ENCODE measurements around the gene IL10. TPM values are rescaled to one million over a fixed set of nuclear protein-coding genes. Genes with fewer than 3 reads are reported as not detected.
A peak's percentile ranks its signal among the peaks of the same experiment; 100 is the strongest.

IL10 gene
- total RNA-seq, 1 donor from 2014 or later, result not detected

DNA sequence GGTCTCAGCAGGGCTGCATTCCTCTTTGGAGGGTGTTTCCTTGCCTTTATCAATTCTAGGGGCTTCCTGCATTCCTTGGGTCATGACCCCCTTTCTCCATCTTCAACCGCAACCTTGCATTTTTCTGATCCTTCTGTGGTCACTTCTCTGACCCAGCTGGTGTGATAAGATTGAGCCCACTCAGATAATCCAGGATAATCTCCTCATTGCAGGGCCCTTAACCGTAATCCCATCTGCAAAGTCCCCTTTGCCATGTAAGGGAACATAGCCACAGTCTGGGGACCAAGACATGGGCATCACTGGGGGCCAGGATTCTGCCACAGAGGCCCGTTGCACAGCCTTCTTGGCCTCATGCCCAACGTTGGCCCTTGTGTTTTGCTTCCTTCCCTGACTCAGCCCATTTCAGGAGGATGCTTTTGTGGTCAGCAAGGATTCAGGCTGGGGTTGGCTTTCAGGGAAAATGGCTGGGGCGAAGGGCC is 36.7 kb downstream of the IL10 start:
- Mint-ChIP-seq H3K36me3 (ENCODE audit: unreplicated experiment) (peaks cover 12% of the 10 kb centered on the region), H3K4me1 (ENCODE audit: unreplicated experiment) (peaks cover 16% of the 10 kb centered on the region), H3K27ac (ENCODE audit: unreplicated experiment) (no peak overlapping the region), H3K4me3 (ENCODE audit: unreplicated experiment) (no peak overlapping the region), H3K9me3 (ENCODE audit: unreplicated experiment) (no peaks in the 10 kb centered on the region), H3K27me3 (ENCODE audit: unreplicated experiment) (no peaks in the 10 kb centered on the region)
- no peak for DNase-seq (ENCODE audit: extremely low spot score, unreplicated experiment)
- TF ChIP-seq, protein P1, sequence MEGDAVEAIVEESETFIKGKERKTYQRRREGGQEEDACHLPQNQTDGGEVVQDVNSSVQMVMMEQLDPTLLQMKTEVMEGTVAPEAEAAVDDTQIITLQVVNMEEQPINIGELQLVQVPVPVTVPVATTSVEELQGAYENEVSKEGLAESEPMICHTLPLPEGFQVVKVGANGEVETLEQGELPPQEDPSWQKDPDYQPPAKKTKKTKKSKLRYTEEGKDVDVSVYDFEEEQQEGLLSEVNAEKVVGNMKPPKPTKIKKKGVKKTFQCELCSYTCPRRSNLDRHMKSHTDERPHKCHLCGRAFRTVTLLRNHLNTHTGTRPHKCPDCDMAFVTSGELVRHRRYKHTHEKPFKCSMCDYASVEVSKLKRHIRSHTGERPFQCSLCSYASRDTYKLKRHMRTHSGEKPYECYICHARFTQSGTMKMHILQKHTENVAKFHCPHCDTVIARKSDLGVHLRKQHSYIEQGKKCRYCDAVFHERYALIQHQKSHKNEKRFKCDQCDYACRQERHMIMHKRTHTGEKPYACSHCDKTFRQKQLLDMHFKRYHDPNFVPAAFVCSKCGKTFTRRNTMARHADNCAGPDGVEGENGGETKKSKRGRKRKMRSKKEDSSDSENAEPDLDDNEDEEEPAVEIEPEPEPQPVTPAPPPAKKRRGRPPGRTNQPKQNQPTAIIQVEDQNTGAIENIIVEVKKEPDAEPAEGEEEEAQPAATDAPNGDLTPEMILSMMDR (IDR thresholded peaks at IDR 0.05), result no peak

DNA sequence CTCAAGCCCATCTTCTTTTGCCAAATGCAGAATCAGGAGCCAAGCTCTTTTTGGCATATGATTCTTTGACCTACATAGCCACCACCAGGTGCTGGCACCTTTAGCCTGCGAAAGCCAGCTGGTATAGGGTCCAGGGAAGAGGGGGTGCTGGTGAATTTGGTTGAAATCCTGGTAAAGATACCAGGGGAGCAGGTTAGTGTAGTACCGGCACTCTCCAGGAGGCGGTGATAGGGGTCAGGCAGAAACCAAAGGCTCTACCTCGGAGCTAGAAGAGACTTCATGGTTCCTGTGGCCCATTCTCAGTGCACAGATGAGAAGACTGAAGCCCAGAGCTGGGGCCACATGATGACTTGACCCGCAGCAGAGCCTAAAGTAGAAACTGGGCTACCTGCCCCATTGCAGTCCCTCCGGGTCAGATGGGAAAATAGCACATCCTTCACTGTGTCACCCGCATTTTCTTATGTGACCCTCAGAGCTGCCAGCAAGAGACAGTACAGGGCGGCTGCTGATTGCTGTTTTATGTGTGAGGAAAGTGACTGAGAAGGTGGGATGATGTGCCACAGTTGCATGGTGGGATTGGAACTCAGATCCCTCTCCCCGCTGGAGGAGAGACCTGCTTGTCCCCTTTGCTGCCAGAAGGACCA is 37.7 kb downstream of the IL10 start:
- Mint-ChIP-seq H3K36me3 (ENCODE audit: unreplicated experiment) (peaks cover 12% of the 10 kb centered on the region), H3K4me1 (ENCODE audit: unreplicated experiment) (peaks cover 13% of the 10 kb centered on the region), H3K9me3 (ENCODE audit: unreplicated experiment) (no peaks in the 10 kb centered on the region), H3K27me3 (ENCODE audit: unreplicated experiment) (no peaks in the 10 kb centered on the region), H3K4me3 (ENCODE audit: unreplicated experiment) (no peak overlapping the region), H3K27ac (ENCODE audit: unreplicated experiment) (no peak overlapping the region)
- TF ChIP-seq, protein P1 (IDR thresholded peaks at IDR 0.05), result peak; percentile 61
- DNase-seq (ENCODE audit: extremely low spot score, unreplicated experiment), result no peak

DNA sequence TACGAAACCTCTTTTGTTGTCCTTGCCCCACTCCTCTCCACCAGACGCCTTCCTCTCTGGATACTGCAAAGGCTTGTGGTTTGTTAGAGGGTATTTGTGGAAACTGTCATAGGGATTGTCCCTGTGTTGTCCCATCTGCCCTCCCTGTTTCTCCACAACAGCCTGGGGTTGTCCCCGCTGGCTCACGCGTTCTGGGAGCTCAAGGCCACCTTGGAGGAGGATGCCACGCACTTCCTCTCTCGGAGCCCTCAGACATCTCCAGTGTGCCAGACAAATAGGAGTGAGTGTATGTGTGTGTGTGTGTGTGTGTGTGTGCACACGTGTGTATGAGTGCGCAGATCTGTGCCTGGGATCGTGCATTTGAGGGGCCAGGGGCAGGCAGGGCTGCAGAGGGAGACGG is 39.3 kb downstream of the IL10 start:
- no peak overlapping the region for H3K27ac Mint-ChIP-seq (ENCODE audit: unreplicated experiment)
- H3K4me1 Mint-ChIP-seq (ENCODE audit: unreplicated experiment), result no peaks in the 10 kb centered on the region
- H3K27me3 Mint-ChIP-seq (ENCODE audit: unreplicated experiment), result no peaks in the 10 kb centered on the region
- no peak overlapping the region for H3K4me3 Mint-ChIP-seq (ENCODE audit: unreplicated experiment)
- peaks cover 12% of the 10 kb centered on the region for H3K36me3 Mint-ChIP-seq (ENCODE audit: unreplicated experiment)
- DNase-seq (ENCODE audit: extremely low spot score, unreplicated experiment), result no peak
- H3K9me3 Mint-ChIP-seq (ENCODE audit: unreplicated experiment), result no peaks in the 10 kb centered on the region
- TF ChIP-seq, protein P1 (IDR thresholded peaks at IDR 0.05), result no peak

DNA sequence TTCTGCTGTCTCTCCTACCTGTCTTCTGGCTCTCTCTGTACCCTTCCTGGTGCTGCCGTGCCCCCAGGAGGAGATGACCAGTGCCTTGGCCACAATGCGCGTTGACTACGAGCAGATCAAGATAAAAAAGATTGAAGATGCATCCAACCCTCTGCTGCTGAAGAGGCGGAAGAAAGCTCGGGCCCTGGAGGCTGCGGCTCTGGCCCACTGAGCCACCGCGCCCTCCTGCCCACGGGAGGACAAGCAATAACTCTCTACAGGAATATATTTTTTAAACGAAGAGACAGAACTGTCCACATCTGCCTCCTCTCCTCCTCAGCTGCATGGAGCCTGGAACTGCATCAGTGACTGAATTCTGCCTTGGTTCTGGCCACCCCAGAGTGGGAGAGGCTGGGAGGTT is 39.8 kb downstream of the IL10 start:
- H3K4me1 Mint-ChIP-seq (ENCODE audit: unreplicated experiment), result no peaks in the 10 kb centered on the region
- no peaks in the 10 kb centered on the region for H3K27me3 Mint-ChIP-seq (ENCODE audit: unreplicated experiment)
- peaks cover 12% of the 10 kb centered on the region for H3K36me3 Mint-ChIP-seq (ENCODE audit: unreplicated experiment)
- no peaks in the 10 kb centered on the region for H3K9me3 Mint-ChIP-seq (ENCODE audit: unreplicated experiment)
- no peak overlapping the region for H3K27ac Mint-ChIP-seq (ENCODE audit: unreplicated experiment)
- TF ChIP-seq, protein P1 (IDR thresholded peaks at IDR 0.05), result no peak
- no peak for DNase-seq (ENCODE audit: extremely low spot score, unreplicated experiment)
- H3K4me3 Mint-ChIP-seq (ENCODE audit: unreplicated experiment), result no peak overlapping the region

DNA sequence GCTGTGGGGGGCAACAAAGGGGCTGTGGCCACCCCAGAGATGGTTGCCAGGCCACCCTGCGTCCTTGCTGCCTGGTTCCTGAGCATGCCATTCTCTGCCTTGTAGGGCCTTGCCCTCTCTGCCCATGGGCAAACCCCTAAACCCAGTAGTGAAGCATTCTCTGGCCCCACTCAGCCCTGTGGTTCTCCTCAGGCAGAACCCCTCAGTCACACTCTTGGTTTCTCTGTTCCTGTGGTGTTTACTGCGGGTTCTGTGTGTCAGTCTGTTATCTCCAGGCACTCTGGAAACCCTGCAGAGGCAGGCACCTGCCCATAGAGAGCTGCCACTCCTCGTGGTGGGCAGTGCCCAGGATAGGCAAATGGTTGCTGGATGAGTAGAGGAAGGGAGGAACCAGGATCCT is 42.8 kb downstream of the IL10 start:
- H3K27me3 Mint-ChIP-seq (ENCODE audit: unreplicated experiment), result no peaks in the 10 kb centered on the region
- peaks cover 4% of the 10 kb centered on the region for H3K4me1 Mint-ChIP-seq (ENCODE audit: unreplicated experiment)
- DNase-seq (ENCODE audit: extremely low spot score, unreplicated experiment), result no peak
- H3K27ac Mint-ChIP-seq (ENCODE audit: unreplicated experiment), result no peak overlapping the region
- TF ChIP-seq, protein P1 (IDR thresholded peaks at IDR 0.05), result no peak
- H3K4me3 Mint-ChIP-seq (ENCODE audit: unreplicated experiment), result no peak overlapping the region
- H3K36me3 Mint-ChIP-seq (ENCODE audit: unreplicated experiment), result peaks cover 7% of the 10 kb centered on the region
- H3K9me3 Mint-ChIP-seq (ENCODE audit: unreplicated experiment), result no peaks in the 10 kb centered on the region
